ENCODE results near the gene ACTG2.

ACTG2 gene

DNA sequence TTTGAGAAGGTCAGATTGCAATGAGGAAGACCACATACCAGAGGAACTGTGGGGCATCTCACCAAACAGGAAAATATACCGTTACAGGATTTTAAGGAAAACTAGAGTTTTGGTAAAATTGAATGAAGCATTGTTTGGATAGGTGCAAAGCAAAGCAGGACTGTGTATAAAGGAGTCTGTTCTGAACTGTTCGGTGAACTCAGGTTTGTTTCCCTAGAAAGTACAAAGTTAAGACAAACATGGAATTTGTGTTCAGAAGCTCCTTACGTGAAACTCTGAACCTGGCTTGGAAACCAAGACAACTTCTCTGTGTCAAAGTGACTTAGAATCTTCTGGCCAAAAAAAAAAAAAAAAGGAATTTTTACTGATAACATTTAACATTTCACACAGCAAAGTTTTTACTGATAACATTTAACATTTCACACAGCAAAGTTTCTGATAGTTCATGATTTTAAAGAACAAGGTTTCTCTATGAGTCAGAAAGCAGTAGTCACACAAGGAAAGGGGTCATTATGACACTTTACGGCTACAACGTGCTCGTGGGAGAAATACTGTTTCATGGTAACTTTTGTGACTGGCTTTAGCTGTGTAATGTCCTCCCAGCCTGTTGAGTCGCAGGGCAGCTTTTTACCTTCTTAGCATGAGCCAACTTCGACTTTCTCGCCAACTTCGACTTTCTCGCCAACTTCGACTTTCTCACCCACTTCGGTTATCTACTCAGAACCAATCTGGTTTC, 70.7 kb downstream of the ACTG2 start:
- DNase-seq = no peak

DNA sequence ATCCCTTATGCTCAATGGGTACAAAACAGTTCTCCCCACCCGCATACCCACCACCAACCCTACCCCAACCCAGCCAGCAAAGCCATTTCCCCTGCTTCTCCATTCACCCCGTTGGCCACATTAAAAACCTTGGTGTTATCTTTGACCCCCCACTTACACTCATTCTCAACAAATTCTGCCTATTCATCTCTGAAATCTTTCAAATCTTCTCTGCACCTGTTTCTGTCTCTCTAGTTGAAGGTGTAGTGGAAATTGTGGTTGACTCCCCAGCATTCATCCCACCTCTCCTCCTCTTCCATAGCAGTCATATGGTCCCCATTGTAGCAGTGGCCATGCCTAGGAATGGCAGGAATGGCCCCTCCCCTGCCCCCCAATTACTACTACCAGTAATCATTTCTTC, 71.4 kb downstream of the ACTG2 start:
- no peak for DNase-seq

DNA sequence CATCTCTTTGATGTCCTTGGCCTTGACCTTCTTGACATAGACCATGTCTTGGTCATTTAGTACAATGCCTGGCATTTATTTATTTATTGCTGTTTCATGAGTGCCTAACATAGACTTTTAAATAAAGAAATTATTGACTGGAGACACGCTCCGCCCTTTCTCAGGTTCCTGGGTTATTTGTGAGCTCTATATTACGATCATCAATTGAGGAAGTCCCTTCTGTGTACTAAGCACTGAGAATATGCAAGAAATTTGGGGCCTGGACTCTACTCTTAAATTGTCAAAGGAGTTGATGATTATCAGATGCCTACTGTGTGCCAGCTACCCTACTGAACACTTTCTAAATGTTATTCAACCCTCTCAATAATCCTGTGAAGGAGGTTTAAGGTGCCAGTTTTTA, 72.2 kb downstream of the ACTG2 start:
- DNase-seq = no peak

DNA sequence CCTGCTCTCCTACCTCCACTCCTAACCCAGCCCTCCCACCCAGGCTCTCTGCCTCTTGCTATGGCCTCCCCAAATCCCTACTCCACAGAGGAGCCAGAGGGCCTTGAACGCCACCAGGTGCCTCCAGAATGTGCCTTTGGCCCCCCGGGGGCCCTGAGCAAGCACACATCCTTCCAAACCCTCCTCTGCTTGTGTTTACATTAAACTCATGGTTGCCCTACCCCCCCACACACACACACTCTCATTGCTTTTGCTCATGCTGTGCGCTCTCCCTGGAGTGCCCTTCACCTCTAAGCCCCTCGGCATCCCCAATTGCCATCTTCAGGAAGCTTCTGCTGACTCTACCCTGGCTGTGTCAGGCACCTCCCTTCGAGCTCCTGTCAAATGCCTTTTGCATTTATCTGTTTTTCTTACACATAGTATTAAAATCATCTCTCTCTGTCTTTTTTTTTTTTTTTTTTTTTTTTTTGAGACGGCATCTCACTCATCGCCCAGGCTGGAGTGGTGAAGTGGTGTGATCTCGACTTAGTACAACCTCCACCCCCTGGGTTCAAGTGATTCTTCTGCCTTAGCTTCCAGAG, 75.6 kb downstream of the ACTG2 start:
- no peak for DNase-seq

DNA sequence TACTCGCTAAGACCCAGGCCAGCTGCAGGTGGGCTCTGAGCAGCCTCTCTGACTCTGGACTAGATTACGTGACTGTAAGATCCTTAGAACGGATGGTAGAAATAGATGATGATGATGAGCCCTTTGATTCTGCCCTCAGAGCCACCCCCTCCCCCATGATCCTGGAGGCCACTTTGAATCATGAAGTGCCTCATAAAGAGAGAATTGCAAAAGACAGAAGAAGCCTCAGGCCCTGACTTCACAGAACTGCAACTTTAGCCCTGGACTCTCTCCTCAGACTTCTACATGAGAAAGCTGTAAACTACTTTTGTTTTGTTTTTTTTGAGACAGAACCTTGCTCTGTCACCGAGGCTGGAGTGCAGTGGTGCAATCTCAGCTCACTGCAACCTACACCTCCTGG, 76.5 kb downstream of the ACTG2 start:
- DNase-seq = no peak

Data from anterior cingulate cortex (tissue), 58 donors.